ENCODE measurements around the gene ARHGEF2.
"Not testable (repeated sequence)": the region's sequence is repeated elsewhere in the genome, so short reads cannot be mapped to it uniquely, and the experiment has no call there.

ARHGEF2 gene

GRCh38 chr1:155933591-155934096, 44.7 kb downstream of the ARHGEF2 start:
- peak overlapping the region; percentile 77 for H3K4me3 ChIP-seq (ENCODE audit: insufficient read depth, low read depth, low read length, poor library complexity, severe bottlenecking)
- H3K4me1 ChIP-seq (ENCODE audit: control insufficient read depth, insufficient read depth, low read length, poor library complexity, severe bottlenecking): peaks cover 33% of the 10 kb centered on the region
- H3K27me3 ChIP-seq (replicated peaks; ENCODE audit: control insufficient read depth, insufficient read depth, low read length, poor library complexity, severe bottlenecking): no peaks in the 10 kb centered on the region
- H3K27ac ChIP-seq (ENCODE audit: insufficient read depth, low read length, poor library complexity, severe bottlenecking): peak overlapping the region; percentile 93
- no peak for DNase-seq
- H3K36me3 ChIP-seq (ENCODE audit: control insufficient read depth, insufficient read depth, low read length): peaks cover 32% of the 10 kb centered on the region
- no peaks in the 10 kb centered on the region for H3K9me3 ChIP-seq (ENCODE audit: control insufficient read depth, low read length)

GRCh38 chr1:155932487-155932886, 45.9 kb downstream of the ARHGEF2 start:
- DNase-seq: no peak
- Histone ChIP-seq H3K27ac (ENCODE audit: insufficient read depth, low read length, poor library complexity, severe bottlenecking) (no peak overlapping the region), H3K4me3 (ENCODE audit: insufficient read depth, low read depth, low read length, poor library complexity, severe bottlenecking) (peak overlapping the region; percentile 9)

GRCh38 chr1:155932081-155932480, 46.3 kb downstream of the ARHGEF2 start:
- Histone ChIP-seq H3K36me3 (ENCODE audit: control insufficient read depth, insufficient read depth, low read length) (peaks cover 46% of the 10 kb centered on the region), H3K27ac (ENCODE audit: insufficient read depth, low read length, poor library complexity, severe bottlenecking) (peak overlapping the region; percentile 6), H3K4me1 (ENCODE audit: control insufficient read depth, insufficient read depth, low read length, poor library complexity, severe bottlenecking) (peaks cover 33% of the 10 kb centered on the region), H3K27me3 (replicated peaks; ENCODE audit: control insufficient read depth, insufficient read depth, low read length, poor library complexity, severe bottlenecking) (no peaks in the 10 kb centered on the region), H3K9me3 (ENCODE audit: control insufficient read depth, low read length) (no peaks in the 10 kb centered on the region), H3K4me3 (ENCODE audit: insufficient read depth, low read depth, low read length, poor library complexity, severe bottlenecking) (no peak overlapping the region)
- DNase-seq: no peak

More at GRCh38 chr1:155932487-155932886, 45.9 kb downstream of the ARHGEF2 start:
- H3K36me3 ChIP-seq (ENCODE audit: control insufficient read depth, insufficient read depth, low read length): peaks cover 42% of the 10 kb centered on the region
- H3K27me3 ChIP-seq (replicated peaks; ENCODE audit: control insufficient read depth, insufficient read depth, low read length, poor library complexity, severe bottlenecking): no peaks in the 10 kb centered on the region
- H3K4me1 ChIP-seq (ENCODE audit: control insufficient read depth, insufficient read depth, low read length, poor library complexity, severe bottlenecking): peaks cover 33% of the 10 kb centered on the region
- no peaks in the 10 kb centered on the region for H3K9me3 ChIP-seq (ENCODE audit: control insufficient read depth, low read length)

- H3K9me3 ChIP-seq (ENCODE audit: control insufficient read depth, low read length): no peaks in the 10 kb centered on the region
- H3K27ac ChIP-seq (ENCODE audit: insufficient read depth, low read length, poor library complexity, severe bottlenecking): peak overlapping the region; percentile 6
- no peaks in the 10 kb centered on the region for H3K27me3 ChIP-seq (replicated peaks; ENCODE audit: control insufficient read depth, insufficient read depth, low read length, poor library complexity, severe bottlenecking)
- H3K4me1 ChIP-seq (ENCODE audit: control insufficient read depth, insufficient read depth, low read length, poor library complexity, severe bottlenecking): peaks cover 33% of the 10 kb centered on the region
- no peak for DNase-seq
- peaks cover 52% of the 10 kb centered on the region for H3K36me3 ChIP-seq (ENCODE audit: control insufficient read depth, insufficient read depth, low read length)
- no peak overlapping the region for H3K4me3 ChIP-seq (ENCODE audit: insufficient read depth, low read depth, low read length, poor library complexity, severe bottlenecking)
Measured at GRCh38 chr1:155931332-155932038, 46.9 kb downstream of the ARHGEF2 start.

GRCh38 chr1:155930725-155931124, 47.6 kb downstream of the ARHGEF2 start:
- H3K27ac ChIP-seq (ENCODE audit: insufficient read depth, low read length, poor library complexity, severe bottlenecking): peak overlapping the region; percentile 5
- not testable (repeated sequence) for H3K4me3 ChIP-seq (ENCODE audit: insufficient read depth, low read depth, low read length, poor library complexity, severe bottlenecking); DNase-seq; H3K9me3 ChIP-seq (ENCODE audit: control insufficient read depth, low read length); H3K27me3 ChIP-seq (replicated peaks; ENCODE audit: control insufficient read depth, insufficient read depth, low read length, poor library complexity, severe bottlenecking)
- H3K36me3 ChIP-seq (ENCODE audit: control insufficient read depth, insufficient read depth, low read length): peaks cover 60% of the 10 kb centered on the region
- peaks cover 33% of the 10 kb centered on the region for H3K4me1 ChIP-seq (ENCODE audit: control insufficient read depth, insufficient read depth, low read length, poor library complexity, severe bottlenecking)

GRCh38 chr1:155929057-155929456, 49.3 kb downstream of the ARHGEF2 start:
- no peak for DNase-seq
- Histone ChIP-seq H3K9me3 (ENCODE audit: control insufficient read depth, low read length) (no peaks in the 10 kb centered on the region), H3K27me3 (replicated peaks; ENCODE audit: control insufficient read depth, insufficient read depth, low read length, poor library complexity, severe bottlenecking) (no peaks in the 10 kb centered on the region), H3K4me3 (ENCODE audit: insufficient read depth, low read depth, low read length, poor library complexity, severe bottlenecking) (no peak overlapping the region), H3K27ac (ENCODE audit: insufficient read depth, low read length, poor library complexity, severe bottlenecking) (no peak overlapping the region), H3K4me1 (ENCODE audit: control insufficient read depth, insufficient read depth, low read length, poor library complexity, severe bottlenecking) (peaks cover 28% of the 10 kb centered on the region), H3K36me3 (ENCODE audit: control insufficient read depth, insufficient read depth, low read length) (peaks cover 75% of the 10 kb centered on the region)

GRCh38 chr1:155925506-155925905, 52.8 kb downstream of the ARHGEF2 start:
- Histone ChIP-seq H3K4me3 (ENCODE audit: insufficient read depth, low read depth, low read length, poor library complexity, severe bottlenecking) (no peak overlapping the region), H3K9me3 (ENCODE audit: control insufficient read depth, low read length) (no peaks in the 10 kb centered on the region), H3K4me1 (ENCODE audit: control insufficient read depth, insufficient read depth, low read length, poor library complexity, severe bottlenecking) (peaks cover 5% of the 10 kb centered on the region), H3K27ac (ENCODE audit: insufficient read depth, low read length, poor library complexity, severe bottlenecking) (no peak overlapping the region), H3K36me3 (ENCODE audit: control insufficient read depth, insufficient read depth, low read length) (peaks cover 87% of the 10 kb centered on the region), H3K27me3 (replicated peaks; ENCODE audit: control insufficient read depth, insufficient read depth, low read length, poor library complexity, severe bottlenecking) (no peaks in the 10 kb centered on the region)
- no peak for DNase-seq

GRCh38 chr1:155920717-155921116, 57.6 kb downstream of the ARHGEF2 start:
- H3K4me3 ChIP-seq (ENCODE audit: insufficient read depth, low read depth, low read length, poor library complexity, severe bottlenecking): no peak overlapping the region
- no peaks in the 10 kb centered on the region for H3K27me3 ChIP-seq (replicated peaks; ENCODE audit: control insufficient read depth, insufficient read depth, low read length, poor library complexity, severe bottlenecking)
- no peak overlapping the region for H3K27ac ChIP-seq (ENCODE audit: insufficient read depth, low read length, poor library complexity, severe bottlenecking)
- no peaks in the 10 kb centered on the region for H3K4me1 ChIP-seq (ENCODE audit: control insufficient read depth, insufficient read depth, low read length, poor library complexity, severe bottlenecking)
- DNase-seq: no peak
- no peaks in the 10 kb centered on the region for H3K9me3 ChIP-seq (ENCODE audit: control insufficient read depth, low read length)
- H3K36me3 ChIP-seq (ENCODE audit: control insufficient read depth, insufficient read depth, low read length): peaks cover 90% of the 10 kb centered on the region

GRCh38 chr1:155919801-155920200, 58.5 kb downstream of the ARHGEF2 start:
- Histone ChIP-seq H3K27me3 (replicated peaks; ENCODE audit: control insufficient read depth, insufficient read depth, low read length, poor library complexity, severe bottlenecking) (no peaks in the 10 kb centered on the region), H3K4me3 (ENCODE audit: insufficient read depth, low read depth, low read length, poor library complexity, severe bottlenecking) (no peak overlapping the region), H3K27ac (ENCODE audit: insufficient read depth, low read length, poor library complexity, severe bottlenecking) (no peak overlapping the region), H3K9me3 (ENCODE audit: control insufficient read depth, low read length) (no peaks in the 10 kb centered on the region), H3K4me1 (ENCODE audit: control insufficient read depth, insufficient read depth, low read length, poor library complexity, severe bottlenecking) (no peaks in the 10 kb centered on the region), H3K36me3 (ENCODE audit: control insufficient read depth, insufficient read depth, low read length) (peaks cover 82% of the 10 kb centered on the region)
- no peak for DNase-seq

GRCh38 chr1:155918660-155919059, 59.7 kb downstream of the ARHGEF2 start:
- DNase-seq: no peak
- Histone ChIP-seq H3K4me1 (ENCODE audit: control insufficient read depth, insufficient read depth, low read length, poor library complexity, severe bottlenecking) (no peaks in the 10 kb centered on the region), H3K27me3 (replicated peaks; ENCODE audit: control insufficient read depth, insufficient read depth, low read length, poor library complexity, severe bottlenecking) (no peaks in the 10 kb centered on the region), H3K9me3 (ENCODE audit: control insufficient read depth, low read length) (no peaks in the 10 kb centered on the region), H3K36me3 (ENCODE audit: control insufficient read depth, insufficient read depth, low read length) (peaks cover 81% of the 10 kb centered on the region), H3K4me3 (ENCODE audit: insufficient read depth, low read depth, low read length, poor library complexity, severe bottlenecking) (no peak overlapping the region), H3K27ac (ENCODE audit: insufficient read depth, low read length, poor library complexity, severe bottlenecking) (no peak overlapping the region)
